ENCODE results near the gene FNDC3B.
A peak's percentile ranks its signal among the peaks of the same experiment; 100 is the strongest.
"Not testable (repeated sequence)": the region's sequence is repeated elsewhere in the genome, so short reads cannot be mapped to it uniquely, and the experiment has no call there.

The FNDC3B gene
- 41.6 to 61.1 (median 56.4) reads per million in 4 donors for total RNA-seq

DNA sequence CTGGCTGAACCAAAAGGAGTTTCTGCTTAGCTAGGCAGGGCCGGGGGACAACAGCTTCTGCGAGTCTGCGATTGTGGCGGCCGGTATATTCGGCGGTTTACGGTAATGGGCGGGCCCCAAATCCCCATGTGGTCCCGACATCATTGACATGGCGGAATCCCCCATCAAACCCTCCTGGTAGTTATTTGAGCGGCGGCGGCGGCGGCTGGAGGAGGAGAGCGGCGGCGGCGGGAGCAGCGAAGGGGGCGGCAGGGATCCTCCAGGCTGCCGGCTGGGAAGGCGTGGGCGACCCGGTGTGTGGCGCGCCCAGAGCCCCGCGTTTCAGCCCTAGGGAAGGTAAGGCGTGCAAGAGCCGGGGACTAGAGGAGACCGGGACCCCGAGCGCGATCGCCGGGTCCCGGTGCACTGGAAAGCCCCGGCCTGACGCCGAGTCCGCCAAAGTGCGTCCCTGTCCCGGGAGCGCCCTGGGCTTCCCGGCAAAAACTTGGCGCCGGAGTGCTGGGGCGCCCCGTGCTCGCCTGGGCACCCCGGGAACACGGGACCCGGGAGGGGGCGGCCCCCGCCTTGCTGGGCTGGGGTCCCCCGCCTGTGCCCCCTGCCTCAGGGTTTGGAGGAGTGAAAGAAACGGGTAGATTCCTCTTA lies at the start of gene FNDC3B:
Gene FNDC3B, plus strand, starts transcription at position 143 of the 642 bp plus-strand sequence. CDS start 72,902 bp downstream, outside the sequence.
- peak; percentile 77 to 92 (median 84) for DNase-seq

DNA sequence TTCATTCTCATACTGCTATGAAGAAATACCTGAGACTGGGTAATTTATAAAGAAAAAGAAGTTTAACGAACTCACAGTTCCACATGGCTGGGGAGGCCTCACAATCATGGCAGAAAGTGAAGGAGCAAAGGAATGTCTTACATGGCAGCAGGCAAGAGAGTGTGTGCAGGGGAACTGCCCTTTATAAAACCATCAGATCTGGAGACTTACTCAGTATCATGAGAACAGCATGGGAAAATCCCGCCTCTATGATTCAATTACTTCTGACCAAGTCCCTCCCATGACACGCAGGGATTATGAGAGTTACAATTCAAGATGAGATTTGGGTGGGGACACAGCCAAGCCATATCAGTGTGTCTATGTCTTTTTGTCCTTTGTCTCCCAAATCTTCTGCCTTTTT lies 49.1 kb upstream of the FNDC3B start:
- DNase-seq = not testable (repeated sequence)

DNA sequence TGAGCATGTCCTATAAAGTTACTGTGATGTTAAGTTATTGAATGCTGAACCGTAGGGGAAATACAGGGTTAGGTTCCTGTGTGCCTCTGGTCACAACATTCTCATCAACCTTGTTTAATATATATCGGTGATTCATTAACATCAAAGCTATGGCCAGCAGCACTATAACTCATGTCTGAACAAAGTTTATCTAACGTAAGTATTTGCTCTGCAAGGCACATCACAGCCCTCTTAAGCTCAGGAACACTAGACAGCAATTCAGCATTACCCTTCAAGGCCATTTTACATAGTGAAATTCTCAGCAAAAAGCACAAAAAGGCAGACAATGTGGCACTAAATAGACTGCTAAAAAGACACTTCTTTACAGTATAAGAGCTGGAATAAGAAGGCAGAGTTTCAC lies 48.2 kb upstream of the FNDC3B start:
- DNase-seq = no peak

DNA sequence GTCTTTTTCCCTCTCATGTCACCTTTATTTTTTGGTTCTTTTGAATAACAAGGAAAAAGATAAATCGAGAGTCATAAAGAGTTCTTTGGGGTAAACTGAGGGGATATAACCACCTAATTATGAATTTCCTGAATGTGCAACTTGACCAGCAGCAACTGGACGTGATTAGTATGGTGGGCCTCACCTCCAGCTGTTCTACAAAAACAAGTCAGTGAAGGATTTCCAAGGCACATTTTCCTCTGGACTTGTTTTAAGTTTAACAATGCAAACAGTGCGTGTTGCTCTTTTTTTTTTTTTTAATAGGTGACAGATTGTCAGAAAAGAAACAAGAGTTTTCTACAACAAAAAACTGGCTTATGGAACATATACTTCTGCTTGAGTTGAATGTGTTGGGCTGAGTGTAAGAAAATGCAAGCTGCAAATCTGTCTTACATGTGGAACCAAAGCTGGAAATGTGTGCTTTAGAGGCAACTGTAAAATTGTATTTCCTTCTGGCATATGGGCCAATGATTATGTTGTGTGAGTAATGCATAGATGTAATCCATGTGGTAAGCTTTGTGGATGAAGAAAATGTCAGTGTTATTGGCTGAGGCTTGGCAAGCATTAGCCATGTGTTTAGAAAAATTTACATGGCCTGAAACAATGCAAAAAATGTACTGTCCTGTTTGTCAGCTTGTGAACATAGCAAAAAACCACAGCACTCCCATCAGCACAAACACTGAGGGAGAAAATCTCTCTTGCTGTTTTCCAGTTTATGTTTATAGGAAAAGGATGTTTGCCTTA lies 44.5 kb upstream of the FNDC3B start:
- DNase-seq = no peak

DNA sequence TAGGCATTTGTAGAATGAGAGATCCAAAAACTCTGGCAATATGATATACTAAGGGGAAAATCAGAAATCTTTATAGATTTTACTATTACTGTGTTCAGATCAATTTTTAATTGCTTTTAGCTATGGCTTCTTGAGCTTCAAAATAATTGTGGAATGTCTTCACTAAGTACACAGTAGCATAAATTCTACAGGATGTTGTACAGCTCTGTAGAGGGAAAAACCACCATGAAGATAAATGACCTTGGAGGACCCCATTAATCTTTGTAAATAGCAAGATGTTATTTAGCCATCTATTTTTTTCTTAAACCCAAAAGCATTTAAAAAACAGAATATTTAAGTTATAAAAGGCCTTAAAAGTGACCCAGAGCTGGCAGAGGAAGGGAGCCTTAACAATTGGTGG lies 43.9 kb upstream of the FNDC3B start:
- no peak for DNase-seq

DNA sequence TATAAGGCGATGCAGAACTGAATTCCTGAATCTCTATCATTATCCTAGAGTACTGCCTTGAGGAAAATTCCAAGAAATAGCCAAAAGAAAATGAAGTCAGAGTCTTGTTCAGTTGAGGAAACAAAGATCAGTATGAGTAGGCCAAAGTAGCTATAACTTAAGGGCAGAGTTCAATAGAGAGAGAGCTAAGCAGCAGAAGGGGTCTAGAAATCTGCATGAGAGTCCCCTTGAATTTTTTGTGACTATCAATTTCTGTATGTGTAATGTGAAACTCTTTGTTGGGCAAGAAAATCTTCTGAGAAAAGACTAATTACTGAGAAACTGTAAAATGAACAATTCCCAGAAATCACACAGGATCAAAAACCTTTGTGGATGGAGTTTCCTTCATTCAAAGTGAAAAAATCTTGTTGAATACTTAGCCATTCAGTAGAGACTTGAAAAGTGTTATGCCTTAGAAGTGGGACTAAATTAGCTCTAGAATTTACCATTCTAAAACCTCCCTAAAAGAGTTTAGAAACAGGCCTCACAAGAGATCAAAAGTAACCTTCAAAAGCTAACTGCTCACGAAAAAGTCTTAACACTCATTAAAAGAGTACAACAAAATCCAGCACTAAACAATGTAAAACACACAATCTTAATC lies 43.1 kb upstream of the FNDC3B start:
- DNase-seq = peak in 1 of 5 donors; percentile 27

DNA sequence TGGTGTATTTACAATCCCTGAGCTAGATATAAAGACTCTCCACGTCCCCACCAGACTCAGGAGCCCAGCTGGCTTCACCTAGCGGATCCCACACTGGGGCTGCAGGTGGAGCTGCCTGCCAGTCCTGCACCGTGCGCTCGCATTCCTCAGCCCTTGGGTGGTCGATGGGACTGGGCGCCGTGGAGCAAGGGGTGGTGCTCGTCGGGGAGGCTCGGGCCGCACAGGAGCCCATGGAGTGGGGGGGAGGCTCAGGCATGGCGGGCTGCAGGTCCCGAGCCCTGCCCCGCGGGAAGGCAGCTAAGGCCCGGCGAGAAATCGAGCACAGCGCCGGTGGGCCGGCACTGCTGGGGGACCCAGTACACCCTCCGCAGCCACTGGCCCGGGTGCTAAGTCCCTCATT lies 40.6 kb upstream of the FNDC3B start:
- DNase-seq = not testable (repeated sequence)

DNA sequence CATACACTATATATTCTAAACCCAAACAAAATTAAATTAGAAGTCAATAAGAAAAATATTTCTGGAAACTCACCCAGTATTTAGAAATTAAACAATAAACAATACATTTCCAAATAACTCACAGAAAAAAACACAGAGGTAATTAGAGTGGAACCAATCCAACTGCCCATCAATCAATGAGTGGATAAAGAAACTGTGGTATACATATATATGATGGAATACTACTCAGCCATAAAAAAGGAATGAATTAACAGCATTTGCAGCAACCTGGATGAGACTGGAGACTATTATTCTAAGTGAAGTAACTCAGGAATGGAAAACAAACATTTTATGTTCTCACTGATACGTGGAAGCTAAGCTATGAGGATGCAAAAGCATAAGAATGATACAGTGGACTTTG lies 37.8 kb upstream of the FNDC3B start:
- not testable (repeated sequence) for DNase-seq

DNA sequence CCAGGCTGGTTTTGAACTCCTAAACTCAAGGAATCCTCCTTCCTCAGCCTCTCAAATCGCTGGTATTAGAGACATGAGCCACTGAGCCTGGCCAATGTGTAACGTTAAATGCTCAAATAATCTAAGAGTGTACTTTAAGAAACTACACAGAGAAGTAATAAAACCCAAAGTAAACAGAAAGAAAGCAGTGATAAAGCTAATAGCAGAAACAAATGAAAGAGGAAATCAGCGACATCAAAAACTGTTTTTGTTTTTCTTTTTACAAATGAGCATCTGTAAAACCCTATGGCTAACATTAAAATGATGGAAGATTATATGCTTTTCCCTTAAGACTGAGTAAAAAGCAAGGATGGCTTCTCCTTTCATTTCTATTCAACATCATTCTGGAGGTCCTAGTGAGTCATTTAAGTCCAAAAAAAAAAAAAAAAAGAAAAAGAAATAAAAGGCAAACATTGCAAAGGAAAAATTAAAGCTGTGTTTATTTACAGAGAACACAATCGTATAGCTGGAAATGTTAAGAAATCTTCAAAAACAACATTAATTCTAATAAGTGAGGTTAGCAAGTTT lies 36.8 kb upstream of the FNDC3B start:
- DNase-seq = no peak

DNA sequence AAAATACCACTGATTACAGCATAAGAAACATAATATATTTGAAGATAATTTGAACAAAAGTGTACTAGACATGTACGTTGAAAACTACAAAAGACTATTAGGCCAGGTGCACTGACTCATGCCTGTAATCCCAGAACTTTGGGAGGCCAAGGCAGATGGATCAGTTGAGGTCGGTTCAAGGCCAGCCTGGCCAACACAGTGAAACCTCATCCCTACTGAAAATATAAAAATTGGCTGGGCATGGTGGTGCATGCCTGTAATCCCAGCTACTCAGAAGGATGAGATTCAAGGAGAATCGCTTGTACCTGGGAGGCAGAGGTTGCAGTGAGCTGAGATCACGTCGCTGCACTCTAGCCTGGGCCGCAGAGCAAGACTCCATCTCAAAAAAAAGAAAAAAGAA lies 36.2 kb upstream of the FNDC3B start:
- no peak for DNase-seq

DNA sequence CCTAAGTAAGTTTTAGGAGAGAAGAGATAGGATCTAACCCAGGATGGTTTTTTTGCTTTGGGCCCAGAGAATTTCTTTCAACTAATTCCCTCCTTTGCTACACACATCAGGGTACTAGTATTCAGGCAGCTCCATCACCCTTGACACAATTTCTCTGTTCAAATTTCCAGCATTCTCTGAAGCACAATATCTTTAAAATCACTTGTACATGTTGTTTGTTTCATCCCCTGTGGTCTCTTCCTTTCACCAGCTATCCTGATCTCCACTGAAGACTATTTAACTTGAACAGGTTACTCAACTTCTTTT lies 32.4 kb upstream of the FNDC3B start:
- no peak for DNase-seq

DNA sequence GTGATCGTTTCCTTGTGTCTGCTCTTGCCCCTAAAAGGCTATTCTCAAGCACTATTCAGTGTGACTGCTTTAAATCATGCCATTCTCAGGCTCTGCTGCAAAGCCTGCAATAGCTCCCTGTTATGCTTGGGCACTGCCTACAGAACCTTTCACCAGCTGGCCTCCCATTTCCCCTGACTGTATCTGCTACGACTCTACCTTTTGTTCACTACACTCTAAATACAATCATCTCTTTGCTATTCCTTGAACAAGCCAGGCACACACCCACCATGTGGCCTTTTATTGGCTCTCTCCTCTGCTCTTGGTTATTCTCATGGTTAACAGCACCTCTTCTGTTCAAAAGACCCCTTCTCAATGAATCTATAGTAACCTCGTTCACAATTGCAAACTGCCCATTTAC lies 29.6 kb upstream of the FNDC3B start:
- no peak for DNase-seq

DNA sequence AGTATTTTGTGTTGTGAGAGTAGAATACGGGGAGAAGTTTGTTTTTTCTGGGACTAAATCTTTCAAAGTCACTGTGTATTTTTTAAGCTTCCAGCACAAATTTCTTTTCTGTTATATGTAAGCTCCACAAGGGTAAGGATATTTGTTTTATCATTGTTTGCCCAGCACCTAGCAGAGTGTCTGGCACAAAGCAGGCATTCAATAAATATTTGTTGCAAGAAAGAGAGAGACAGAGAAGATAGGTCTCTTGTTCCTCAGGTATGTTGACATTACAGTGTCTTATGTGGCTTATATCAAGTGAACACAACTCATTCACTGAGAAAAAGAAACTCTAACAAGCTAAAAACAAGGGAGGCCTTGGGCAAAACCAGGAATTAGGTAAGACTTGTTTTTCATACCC lies 26.6 kb upstream of the FNDC3B start:
- DNase-seq = no peak

DNA sequence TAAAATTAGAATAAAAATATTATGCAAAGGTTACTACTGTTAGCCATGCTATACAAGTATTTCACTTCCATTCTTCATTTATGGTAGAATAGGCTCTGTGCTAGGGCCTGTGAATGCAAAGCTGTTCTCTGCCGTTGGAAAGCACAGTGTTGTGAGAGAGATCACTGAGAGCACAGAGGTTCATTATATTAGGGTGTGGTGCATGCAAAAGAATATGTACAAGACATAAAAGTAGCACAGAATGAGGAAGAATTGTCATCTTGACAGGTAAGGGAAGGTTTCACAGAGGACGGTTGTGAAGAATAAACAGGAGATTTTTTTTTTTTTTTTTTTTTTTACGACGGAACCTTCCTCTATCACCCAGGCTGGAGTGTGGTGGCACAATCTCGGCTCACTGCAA lies 25.2 kb upstream of the FNDC3B start:
- DNase-seq = no peak

DNA sequence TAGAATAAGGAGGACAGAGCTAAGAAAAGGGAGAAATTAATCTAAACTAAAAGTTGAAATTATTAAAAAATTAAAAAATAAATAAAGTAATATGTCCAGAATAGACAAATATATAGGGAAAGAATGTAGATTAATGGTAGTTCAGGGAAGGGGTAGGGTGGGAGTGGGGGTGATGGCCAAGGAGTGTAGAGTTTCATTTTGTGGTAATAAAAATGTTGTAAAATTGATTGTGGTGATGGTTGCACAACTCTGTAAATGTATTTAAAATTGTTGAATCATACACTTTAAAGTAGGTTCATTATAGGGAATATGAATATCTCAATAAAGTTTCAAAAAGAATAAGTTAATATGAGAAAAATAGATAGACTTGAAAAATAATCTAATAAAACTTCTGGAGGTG lies 21.0 kb upstream of the FNDC3B start:
- no peak for DNase-seq

DNA sequence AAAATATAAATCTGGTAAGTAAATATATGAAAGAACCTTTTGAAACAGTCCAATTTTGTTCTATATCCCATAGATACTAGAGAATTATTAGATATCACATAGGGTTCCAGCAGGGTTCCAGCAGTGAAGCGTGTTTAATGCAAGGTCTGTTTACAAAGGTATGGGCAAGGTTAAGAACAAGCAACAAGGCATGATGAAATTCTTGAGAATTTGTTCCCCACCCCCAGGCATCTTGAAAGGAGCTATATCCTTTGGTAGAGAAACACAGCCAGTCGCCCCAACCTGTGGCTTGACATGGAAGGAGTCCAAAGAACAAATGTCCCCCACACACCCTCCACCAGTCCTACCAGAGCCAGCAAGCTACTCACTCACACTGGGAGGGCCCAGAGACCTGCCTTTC lies 18.6 kb upstream of the FNDC3B start:
- DNase-seq = no peak

DNA sequence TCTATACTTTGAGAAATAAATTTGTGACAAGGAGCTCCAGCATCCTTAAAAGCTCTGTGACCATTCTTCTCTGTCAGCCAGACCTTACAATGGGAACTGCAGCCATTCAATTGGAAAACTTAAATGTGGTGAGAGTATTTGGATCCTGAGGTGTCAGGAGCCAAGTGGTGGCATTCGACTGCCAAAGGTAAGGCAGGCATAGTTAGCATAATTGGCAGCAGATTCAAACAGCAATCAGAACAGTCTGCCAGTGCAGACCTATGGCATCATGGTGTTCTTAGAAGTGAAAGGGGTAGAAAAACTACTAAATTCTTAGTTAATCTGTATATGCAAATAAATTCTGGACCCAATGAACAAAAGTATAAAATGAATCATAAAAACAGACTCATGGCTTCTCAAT lies 18.2 kb upstream of the FNDC3B start:
- no peak for DNase-seq

DNA sequence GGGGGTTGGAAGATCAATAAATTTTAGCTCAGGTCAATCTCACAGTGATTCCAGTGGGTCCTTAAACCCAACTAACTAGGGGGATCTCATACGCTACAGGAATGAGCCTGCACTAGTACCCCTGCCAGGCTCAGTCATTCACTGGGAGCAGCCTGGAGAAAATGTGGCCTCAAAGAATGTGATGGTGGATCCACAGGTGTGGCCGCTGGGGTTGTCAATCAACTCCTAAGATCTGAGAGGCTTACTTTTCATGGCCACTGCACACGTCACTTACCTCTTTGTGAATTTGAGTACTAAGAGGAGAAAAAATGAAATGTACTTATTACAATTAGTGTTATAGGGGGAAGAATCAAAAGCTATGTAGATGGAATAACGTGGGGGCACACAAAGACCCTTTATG lies 17.5 kb upstream of the FNDC3B start:
- DNase-seq = no peak

DNA sequence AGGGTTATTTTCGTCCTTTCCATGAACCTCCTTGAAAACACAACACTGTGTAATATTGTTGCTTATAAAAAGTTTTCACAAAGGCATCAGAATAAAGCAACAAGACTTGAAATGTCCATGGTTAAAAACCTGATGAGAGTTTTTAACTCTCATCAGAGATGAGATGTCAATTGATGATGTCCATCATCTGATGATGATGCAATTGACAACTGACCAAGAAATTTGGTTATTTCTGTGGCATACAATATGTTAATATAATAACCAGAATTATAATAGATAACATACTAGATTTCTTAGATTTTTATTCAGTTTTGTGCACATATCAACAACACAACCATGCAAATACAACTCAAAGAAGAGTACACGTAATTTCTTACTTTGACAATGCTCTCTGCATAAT lies 15.5 kb upstream of the FNDC3B start:
- DNase-seq = no peak

DNA sequence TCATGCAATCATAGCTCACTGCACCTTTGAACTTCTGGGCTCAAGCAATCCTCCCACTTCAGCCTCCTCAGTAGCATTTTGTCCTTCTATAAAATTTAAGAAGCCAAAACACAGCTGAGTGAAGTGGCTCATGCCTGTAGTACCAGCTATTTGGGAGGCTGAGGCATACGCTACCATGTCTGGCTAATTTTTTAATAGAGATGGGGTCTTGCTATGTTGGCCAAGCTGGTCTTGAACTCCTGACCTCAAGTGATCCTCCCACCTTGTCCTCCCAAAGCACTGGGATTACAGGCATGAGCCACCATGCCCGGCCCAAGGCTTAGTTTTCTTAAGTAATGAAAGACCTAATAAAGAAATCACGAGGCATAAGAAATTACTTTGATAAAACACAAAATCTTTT lies 14.7 kb upstream of the FNDC3B start:
- DNase-seq = no peak

DNA sequence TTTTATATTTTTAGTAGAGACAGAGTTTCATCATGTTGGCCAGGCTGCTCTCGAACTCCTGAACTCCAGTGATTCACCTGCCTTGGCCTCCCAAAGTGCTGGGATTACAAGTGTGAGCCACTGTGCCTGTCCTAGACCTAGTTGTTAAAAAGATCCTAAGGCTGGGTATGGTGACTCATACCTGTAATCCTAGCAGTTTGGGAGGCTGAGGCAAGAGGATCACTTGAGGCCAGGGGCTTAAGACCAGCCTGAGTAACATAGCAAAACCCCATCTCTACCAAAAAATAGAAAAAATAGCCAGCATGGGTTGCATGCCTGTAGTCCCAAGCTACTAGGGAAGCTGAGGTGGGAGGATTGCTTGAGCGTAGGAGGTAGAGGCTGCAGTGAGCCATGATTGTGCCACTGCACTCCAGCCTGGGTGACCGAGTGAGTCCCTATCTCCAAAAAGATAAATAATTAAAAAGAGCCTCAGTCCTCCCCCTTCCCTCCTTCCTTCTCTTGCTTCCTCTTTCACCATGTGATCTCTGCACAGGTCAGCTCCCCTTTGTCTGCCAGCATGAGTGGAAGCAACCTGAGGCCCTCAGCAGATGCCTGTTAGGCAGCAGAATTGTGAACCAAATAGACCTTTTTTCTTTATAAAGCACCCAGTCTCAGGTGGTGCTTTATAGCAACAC lies 9.8 kb upstream of the FNDC3B start:
- no peak for DNase-seq

DNA sequence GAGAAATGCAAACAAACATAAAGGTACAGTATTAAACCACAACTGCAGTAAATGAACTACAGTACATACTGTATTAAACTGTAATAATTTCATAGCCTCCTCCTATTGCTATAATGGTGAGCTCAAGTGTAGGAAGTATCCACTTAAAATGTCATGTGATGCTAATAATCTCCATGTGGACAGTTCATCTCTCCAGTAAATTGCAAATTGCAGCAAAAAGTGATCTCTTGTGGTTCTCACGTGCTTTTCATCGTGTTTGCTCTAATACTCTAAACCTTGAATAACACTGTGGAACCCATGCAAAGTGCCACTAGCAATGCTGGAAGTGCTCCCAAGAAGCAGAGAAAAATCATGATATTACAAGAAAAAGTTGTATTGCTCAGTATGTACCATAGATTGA lies 9.2 kb upstream of the FNDC3B start:
- no peak for DNase-seq

DNA sequence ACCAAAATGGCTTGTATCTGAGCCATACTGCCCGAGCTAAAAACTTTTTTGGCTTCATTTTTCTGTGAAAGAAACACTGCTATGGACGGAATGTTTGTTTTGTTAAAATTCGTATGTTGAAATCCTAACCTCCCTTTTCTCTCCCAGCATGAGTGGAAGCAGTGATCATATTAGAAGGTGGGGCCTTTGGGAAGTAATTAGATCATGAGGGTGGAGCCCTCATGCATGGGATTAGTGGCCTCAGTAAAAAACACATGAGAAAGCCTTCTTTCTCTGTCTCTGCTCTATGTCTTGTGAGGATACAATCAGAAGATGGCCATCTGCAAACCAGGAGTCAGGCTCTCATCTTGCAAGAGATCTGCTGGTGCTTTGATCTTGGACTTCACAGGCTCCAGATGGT lies 7.4 kb upstream of the FNDC3B start:
- DNase-seq = no peak

All from T-helper 1 cell (primary cell).